Measurements from ENCODE around the gene COL25A1. TPM values are rescaled to one million over a fixed set of nuclear protein-coding genes. Genes with fewer than 3 reads are reported as not detected.

Gene COL25A1
- total and polyA plus RNA-seq, 2 donors (not counting 3 experiments of a cell fraction or from before 2014, with no cell fraction given), result 0.21 to 3.5 TPM

DNA sequence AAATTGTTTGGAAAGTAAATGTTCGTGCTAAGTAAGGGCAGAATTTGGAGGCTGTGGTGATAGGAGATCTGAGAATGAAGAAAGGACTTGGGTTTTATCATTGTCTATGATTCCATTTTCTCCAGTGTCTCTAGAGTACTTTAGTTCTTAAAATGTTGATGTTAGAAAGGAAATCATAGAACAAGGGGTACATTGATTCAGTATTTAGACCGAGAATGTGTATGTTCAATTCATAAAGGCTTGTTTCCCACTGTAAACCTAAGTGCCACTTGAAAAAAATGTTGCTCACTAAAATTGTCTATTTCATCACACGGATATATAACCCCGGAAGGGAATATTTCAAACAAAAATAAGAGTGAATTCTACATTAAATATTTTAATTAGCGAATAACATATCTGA, 380.3 kb downstream of the COL25A1 start:
- H3K4me2 ChIP-seq (ENCODE audit: insufficient read depth, low read length), result no peak overlapping the region
- no peaks in the 10 kb centered on the region for H3K9me1 ChIP-seq (replicated peaks; ENCODE audit: control insufficient read depth, extremely low read depth, insufficient read depth, low read length)
- no peaks in the 10 kb centered on the region for H3K27me3 ChIP-seq (ENCODE audit: control insufficient read depth in 2 of 2, insufficient read depth in 2 of 2, low read length in 2 of 2)
- H3K36me3 ChIP-seq (ENCODE audit: control insufficient read depth in 2 of 2, extremely low read depth in 1 of 2, insufficient read depth in 2 of 2, low read length in 2 of 2), result no peaks in the 10 kb centered on the region
- dilution Hi-C loops (cut with MboI; ENCODE audit: extremely low pct_ligation_motif_present, low sequenced_read_pairs), result no loop called here
- H4K20me1 ChIP-seq (replicated peaks; ENCODE audit: control insufficient read depth, extremely low read depth, insufficient read depth, low read length), result no peaks in the 10 kb centered on the region
- H3K27ac ChIP-seq (ENCODE audit: insufficient read depth, low read depth, low read length), result no peak overlapping the region
- H3K79me2 ChIP-seq (ENCODE audit: control insufficient read depth, insufficient read depth, low read length), result no peaks in the 10 kb centered on the region
- no peak overlapping the region for H3K4me3 ChIP-seq (replicated peaks in 1 of 3; ENCODE audit: insufficient read depth in 1 of 3, low read depth in 1 of 3, low read length in 3 of 3)
- H3K9me3 ChIP-seq (replicated peaks; ENCODE audit: control insufficient read depth, insufficient read depth, low read length), result no peaks in the 10 kb centered on the region
- FAIRE-seq (no peak), DNase-seq (ENCODE audit: low read depth, low spot score) (no peak)
- ChIA-PET CTCF (interaction anchor here (1.3 kb wide), 1 partner anchor 9 kb away, joined by 3 read pairs; no protein-coding TSS in a partner anchor), POLR2A (no interaction called here)
- H3K4me1 ChIP-seq (ENCODE audit: control insufficient read depth, extremely low read depth, insufficient read depth, low read length), result no peaks in the 10 kb centered on the region
- H3K9ac ChIP-seq (replicated peaks; ENCODE audit: extremely low read depth, insufficient read depth, low read length), result no peak overlapping the region
- intact Hi-C loops (cut with micrococcal nuclease), result no loop called here
- no TSS peak for BruUV-seq (replicated peaks)
- TF ChIP-seq, protein P1, sequence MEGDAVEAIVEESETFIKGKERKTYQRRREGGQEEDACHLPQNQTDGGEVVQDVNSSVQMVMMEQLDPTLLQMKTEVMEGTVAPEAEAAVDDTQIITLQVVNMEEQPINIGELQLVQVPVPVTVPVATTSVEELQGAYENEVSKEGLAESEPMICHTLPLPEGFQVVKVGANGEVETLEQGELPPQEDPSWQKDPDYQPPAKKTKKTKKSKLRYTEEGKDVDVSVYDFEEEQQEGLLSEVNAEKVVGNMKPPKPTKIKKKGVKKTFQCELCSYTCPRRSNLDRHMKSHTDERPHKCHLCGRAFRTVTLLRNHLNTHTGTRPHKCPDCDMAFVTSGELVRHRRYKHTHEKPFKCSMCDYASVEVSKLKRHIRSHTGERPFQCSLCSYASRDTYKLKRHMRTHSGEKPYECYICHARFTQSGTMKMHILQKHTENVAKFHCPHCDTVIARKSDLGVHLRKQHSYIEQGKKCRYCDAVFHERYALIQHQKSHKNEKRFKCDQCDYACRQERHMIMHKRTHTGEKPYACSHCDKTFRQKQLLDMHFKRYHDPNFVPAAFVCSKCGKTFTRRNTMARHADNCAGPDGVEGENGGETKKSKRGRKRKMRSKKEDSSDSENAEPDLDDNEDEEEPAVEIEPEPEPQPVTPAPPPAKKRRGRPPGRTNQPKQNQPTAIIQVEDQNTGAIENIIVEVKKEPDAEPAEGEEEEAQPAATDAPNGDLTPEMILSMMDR (IDR thresholded peaks at IDR 0.05; ENCODE audit: extremely low read depth in 1 of 2, insufficient read depth in 1 of 2, low read depth in 1 of 2, low read length in 2 of 2), result no peak
- TF ChIP-seq JUN (IDR thresholded peaks at IDR 0.05; ENCODE audit: borderline replicate concordance, insufficient read depth, insufficient read length, low read depth) (no peak), MYC (IDR thresholded peaks at IDR 0.05; ENCODE audit: low read depth, low read length) (no peak)
- H2AFZ ChIP-seq (ENCODE audit: low read depth, low read length), result no peak overlapping the region

GRCh38 chr4:108920395-108921087, 381.9 kb downstream of the COL25A1 start:
- Histone ChIP-seq H3K27ac (ENCODE audit: insufficient read depth, low read depth, low read length) (no peak overlapping the region), H3K36me3 (ENCODE audit: control insufficient read depth in 2 of 2, extremely low read depth in 1 of 2, insufficient read depth in 2 of 2, low read length in 2 of 2) (no peaks in the 10 kb centered on the region), H4K20me1 (replicated peaks; ENCODE audit: control insufficient read depth, extremely low read depth, insufficient read depth, low read length) (no peaks in the 10 kb centered on the region), H3K4me1 (ENCODE audit: control insufficient read depth, extremely low read depth, insufficient read depth, low read length) (peaks cover 4% of the 10 kb centered on the region), H3K79me2 (ENCODE audit: control insufficient read depth, insufficient read depth, low read length) (no peaks in the 10 kb centered on the region), H3K9me3 (replicated peaks; ENCODE audit: control insufficient read depth, insufficient read depth, low read length) (no peaks in the 10 kb centered on the region), H3K4me3 (replicated peaks in 1 of 3; ENCODE audit: insufficient read depth in 1 of 3, low read depth in 1 of 3, low read length in 3 of 3) (no peak overlapping the region), H3K9ac (replicated peaks; ENCODE audit: extremely low read depth, insufficient read depth, low read length) (no peak overlapping the region), H3K4me2 (ENCODE audit: insufficient read depth, low read length) (no peak overlapping the region), H3K27me3 (ENCODE audit: control insufficient read depth in 2 of 2, insufficient read depth in 2 of 2, low read length in 2 of 2) (no peaks in the 10 kb centered on the region), H3K9me1 (replicated peaks; ENCODE audit: control insufficient read depth, extremely low read depth, insufficient read depth, low read length) (no peaks in the 10 kb centered on the region), H2AFZ (ENCODE audit: low read depth, low read length) (no peak overlapping the region)
- BruUV-seq (replicated peaks), result no TSS peak
- CTCF ChIA-PET, result interaction anchor here (1.3 kb wide), 1 partner anchor 8 kb away, joined by 3 read pairs; no protein-coding TSS in a partner anchor
- POLR2A ChIA-PET, result no interaction called here
- intact Hi-C loops (cut with micrococcal nuclease), result no loop called here
- no peak for DNase-seq (ENCODE audit: low read depth, low spot score)
- dilution Hi-C loops (cut with MboI; ENCODE audit: extremely low pct_ligation_motif_present, low sequenced_read_pairs), result no loop called here
- no peak for TF ChIP-seq EZH2 (IDR thresholded peaks at IDR 0.05; ENCODE audit: borderline replicate concordance, low read depth, low read length, severe bottlenecking)
- TF ChIP-seq JUN (IDR thresholded peaks at IDR 0.05; ENCODE audit: borderline replicate concordance, insufficient read depth, insufficient read length, low read depth), result no peak
- TF ChIP-seq, protein P1 (IDR thresholded peaks at IDR 0.05; ENCODE audit: extremely low read depth in 1 of 2, insufficient read depth in 1 of 2, low read depth in 1 of 2, low read length in 2 of 2), result no peak
- no peak for TF ChIP-seq MYC (IDR thresholded peaks at IDR 0.05; ENCODE audit: low read depth, low read length)
- no peak for FAIRE-seq
